ENCODE results near the gene KRT15. TPM values are rescaled to one million over a fixed set of nuclear protein-coding genes. Genes with fewer than 3 reads are reported as not detected.

KRT15 gene
- total RNA-seq, result 1.8 and 8.6 TPM in 2 replicates

DNA sequence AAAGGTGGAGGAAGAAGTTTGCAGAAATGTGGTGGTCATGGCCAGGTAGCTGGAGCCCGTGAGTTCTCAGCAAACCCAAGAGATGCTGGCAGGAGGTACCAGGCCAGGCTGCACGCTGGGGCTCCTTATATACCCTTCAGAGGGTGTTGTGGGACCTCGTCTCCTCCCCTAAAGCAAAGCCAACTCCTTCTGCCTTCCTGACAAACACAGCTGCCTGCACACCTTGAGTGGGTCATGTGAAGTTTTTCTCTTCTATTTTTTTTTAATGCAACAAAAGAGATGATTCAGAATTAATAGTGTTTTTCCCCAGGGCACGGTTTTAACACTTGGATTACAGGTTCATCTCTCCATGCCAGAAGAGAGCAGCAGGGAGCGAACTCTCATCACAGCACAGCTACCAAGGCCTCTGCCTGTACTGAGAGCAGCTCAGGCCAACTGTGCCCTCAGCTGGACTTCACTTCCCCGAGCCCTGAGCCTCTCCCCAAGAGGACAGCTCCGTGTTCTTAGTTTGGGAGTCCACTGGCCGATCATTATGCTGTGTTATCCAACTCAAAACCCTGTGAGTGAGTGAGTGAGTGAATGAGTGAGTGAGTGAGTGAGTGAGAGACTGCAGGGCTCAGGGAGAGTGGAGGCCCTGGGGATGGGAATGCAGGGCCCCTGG lies at the start of gene KRT15:
KRT15 (minus strand) TSS at position 102 of the 661 bp plus-strand sequence; CDS start at position 39, 63 bp downstream.

DNA sequence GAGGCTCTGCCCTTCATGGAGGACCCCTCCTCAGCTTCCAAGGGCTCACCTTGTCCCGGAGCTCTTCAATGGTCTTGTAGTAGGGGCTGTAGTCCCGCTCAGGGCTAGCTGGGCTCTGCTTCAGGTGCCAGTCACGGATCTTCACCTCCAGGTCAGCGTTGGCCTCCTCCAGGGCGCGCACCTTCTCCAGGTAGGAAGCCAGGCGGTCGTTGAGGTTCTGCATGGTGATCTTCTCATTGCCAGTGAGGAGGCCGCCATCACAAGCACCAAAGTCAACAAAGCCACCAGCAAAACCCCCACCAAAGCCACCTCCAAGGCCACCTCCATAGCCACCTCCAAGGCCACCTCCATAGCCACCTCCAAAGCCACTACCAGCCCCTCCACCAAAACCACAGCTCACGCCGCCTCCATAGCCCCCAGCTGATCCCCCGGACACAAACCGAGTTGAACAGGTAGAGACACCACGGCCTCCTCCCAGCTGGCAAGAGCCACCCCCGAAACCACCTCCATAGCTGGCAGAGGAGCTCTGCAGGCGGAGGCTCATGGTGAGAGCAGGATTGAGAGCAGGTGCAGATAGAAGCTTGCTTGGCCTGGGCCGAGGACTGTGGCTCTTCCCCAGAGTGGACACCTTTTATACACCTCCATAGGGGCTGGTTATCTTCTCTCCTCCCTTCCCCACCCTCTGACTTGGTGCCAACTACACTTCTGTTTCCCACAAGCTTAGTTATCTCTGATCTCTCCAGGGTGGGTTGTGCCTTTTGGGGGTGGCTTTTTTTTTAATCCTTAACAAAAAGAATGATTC lies 13.5 kb downstream of the KRT15 start, which contains the start of gene KRT13:
KRT13 (minus strand) TSS at position 606 of the 802 bp plus-strand sequence; CDS start at position 544, 62 bp downstream.

DNA sequence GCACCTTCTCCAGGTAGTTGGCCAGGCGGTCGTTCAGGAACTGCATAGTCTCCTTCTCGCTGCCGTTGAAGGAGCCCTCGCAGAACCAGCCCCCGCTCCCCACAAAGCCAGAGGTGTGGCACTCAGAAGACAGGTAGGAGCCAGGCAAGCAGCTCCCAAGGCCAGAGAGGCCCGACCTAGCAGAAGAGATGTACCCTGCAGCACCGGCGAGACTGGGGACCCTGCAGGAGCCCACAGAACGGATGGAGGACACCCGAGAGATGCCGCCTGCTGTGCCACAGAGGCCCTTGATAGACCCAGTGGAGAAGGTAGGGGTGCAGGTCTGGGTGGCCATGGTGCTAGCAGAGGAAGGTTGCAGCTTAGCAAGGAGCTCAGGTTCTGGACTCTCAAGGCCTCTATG lies 29.2 kb downstream of the KRT15 start, which contains the start of gene KRT36:
KRT36 (minus strand) TSS at position 380 of the 400 bp plus-strand sequence; CDS start at position 334, 46 bp downstream.

DNA sequence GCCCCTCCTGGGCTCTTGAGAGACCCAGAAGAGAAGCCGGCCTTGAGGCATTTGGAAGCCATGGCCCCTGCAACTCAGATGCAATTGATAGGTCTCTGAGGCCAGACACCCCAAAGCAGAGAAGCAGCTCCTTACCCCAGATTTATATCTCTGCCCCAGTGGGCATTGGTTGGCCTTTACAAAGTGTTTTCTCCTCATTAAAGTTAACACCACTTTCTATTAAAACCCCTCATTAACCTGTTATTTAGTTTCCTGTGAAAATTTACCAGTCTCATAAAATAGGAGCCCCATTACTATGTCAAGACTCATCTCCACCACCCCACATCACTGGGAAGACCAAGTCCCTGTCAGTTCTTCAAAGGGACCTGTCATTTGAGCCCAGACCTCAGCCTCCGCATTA lies 37.7 kb downstream of the KRT15 start, which contains the start of gene KRT35:
KRT35 (minus strand) TSS at position 116 of the 400 bp plus-strand sequence; CDS start at position 62, 54 bp downstream.

GRCh38 chr17:41466988-41467387 lies 51.7 kb downstream of the KRT15 start, which contains the start of gene KRT32:
Gene KRT32 (minus strand): TSS chr17:41467386. CDS start chr17:41467325, 61 bp downstream.

Other genes starting within 250 kb of the KRT15 start
- gene KRTAP9-7, start 243.2 kb downstream of the KRT15 start, total RNA-seq, result not detected in 2 replicates
- not detected in 2 replicates for gene KRTAP29-1, start 216.0 kb downstream of the KRT15 start, total RNA-seq
- gene KRTAP16-1, start 209.6 kb downstream of the KRT15 start, total RNA-seq, result not detected in 2 replicates
- gene KRTAP17-1, start 203.2 kb downstream of the KRT15 start, total RNA-seq, result not detected in 2 replicates
- not detected in 2 replicates for gene KRT33A, start 168.1 kb downstream of the KRT15 start, total RNA-seq
- gene KRT33B, start 149.1 kb downstream of the KRT15 start, total RNA-seq, result 0.30 and 0.32 TPM in 2 replicates
- 0.89 and 6.6 TPM in 2 replicates for gene KRT34, start 136.6 kb downstream of the KRT15 start, total RNA-seq
- not detected in 2 replicates for gene KRT31, start 121.3 kb downstream of the KRT15 start, total RNA-seq
- gene KRT37, start 94.3 kb downstream of the KRT15 start, total RNA-seq, result not detected in 2 replicates
- gene KRT38, start 77.9 kb downstream of the KRT15 start, total RNA-seq, result not detected in 2 replicates
- 0.09 TPM in 1 of 2 replicates, not detected in the other for gene KRT32, start 51.5 kb downstream of the KRT15 start, total RNA-seq
- gene KRT35, start 37.7 kb downstream of the KRT15 start, total RNA-seq, result not detected in 2 replicates
- gene KRT36, start 29.0 kb downstream of the KRT15 start, total RNA-seq, result not detected in 2 replicates
- 0.30 and 0.46 TPM in 2 replicates for gene KRT13, start 13.3 kb downstream of the KRT15 start, total RNA-seq
- 82.3 and 279 TPM in 2 replicates for gene KRT19, start 9.4 kb upstream of the KRT15 start, total RNA-seq
- gene KRT9, start 53.2 kb upstream of the KRT15 start, total RNA-seq, result not detected in 2 replicates
- 0.46 TPM in 1 of 2 replicates, not detected in the other for gene KRT14, start 68.0 kb upstream of the KRT15 start, total RNA-seq
- not detected in 2 replicates for gene KRT16, start 93.9 kb upstream of the KRT15 start, total RNA-seq
- 2.7 and 2.8 TPM in 2 replicates for gene KRT17, start 105.7 kb upstream of the KRT15 start, total RNA-seq
- gene EIF1, start 170.0 kb upstream of the KRT15 start, total RNA-seq, result 203 and 238 TPM in 2 replicates
- gene GAST, start 193.4 kb upstream of the KRT15 start, total RNA-seq, result not detected in 2 replicates
- 0.18 TPM in 1 of 2 replicates, not detected in the other for gene HAP1, start 215.8 kb upstream of the KRT15 start, total RNA-seq